ENCODE data around the gene PTPRD. TPM values are rescaled to one million over a fixed set of nuclear protein-coding genes. Genes with fewer than 3 reads are reported as not detected.

PTPRD gene
- total RNA-seq, 1 experiment from 2014 or later: 70.1 TPM

- H3K36me3 Mint-ChIP-seq (ENCODE audit: insufficient read depth, unreplicated experiment): no peaks in the 10 kb centered on the region
- H3K27ac Mint-ChIP-seq (ENCODE audit: unreplicated experiment): no peak overlapping the region
- TF ChIP-seq CTCF (IDR thresholded peaks at IDR 0.05; ENCODE audit: insufficient read depth in 1 of 2, low read depth in 1 of 2, low read length in 1 of 2, severe bottlenecking in 1 of 2, unreplicated experiment in 1 of 2): no peak
- Histone ChIP-seq H3K4me1 (no peaks in the 10 kb centered on the region), H3K27me3 (replicated peaks; ENCODE audit: control insufficient read depth, insufficient read depth, low read length) (no peaks in the 10 kb centered on the region), H3K4me3 (ENCODE audit: low read depth, low read length) (no peak overlapping the region), H3K9me3 (no peaks in the 10 kb centered on the region), H3K36me3 (ENCODE audit: control insufficient read depth, insufficient read depth, low read length) (no peaks in the 10 kb centered on the region)
- no peaks in the 10 kb centered on the region for H3K27me3 Mint-ChIP-seq (ENCODE audit: insufficient read depth, unreplicated experiment)
- intact Hi-C loops (cut with micrococcal nuclease; ENCODE audit: unreplicated experiment): loop anchor here (5.0 kb wide), 1 partner anchor 1603 kb away; no protein-coding TSS in a partner anchor
- ChIA-PET CTCF (no interaction called here), POLR2A (no interaction called here)
- BruUV-seq (replicated peaks): no TSS peak
- H3K9me3 Mint-ChIP-seq (ENCODE audit: unreplicated experiment): no peaks in the 10 kb centered on the region
- no peaks in the 10 kb centered on the region for H3K4me1 Mint-ChIP-seq (ENCODE audit: low read depth, unreplicated experiment)
- DNase-seq: peak in 1 of 2 experiments; percentile 1
- no peak overlapping the region for H3K4me3 Mint-ChIP-seq (ENCODE audit: unreplicated experiment)
Measured at GRCh38 chr9:9004810-9005209, 1608.0 kb downstream of the PTPRD start.

GRCh38 chr9:9002826-9003583 is 1609.8 kb downstream of the PTPRD start:
- Histone ChIP-seq H3K27me3 (replicated peaks; ENCODE audit: control insufficient read depth, insufficient read depth, low read length) (no peaks in the 10 kb centered on the region), H3K36me3 (ENCODE audit: control insufficient read depth, insufficient read depth, low read length) (no peaks in the 10 kb centered on the region), H3K4me1 (no peaks in the 10 kb centered on the region), H3K9me3 (no peaks in the 10 kb centered on the region), H3K4me3 (ENCODE audit: low read depth, low read length) (no peak overlapping the region)
- no peak overlapping the region for H3K27ac Mint-ChIP-seq (ENCODE audit: unreplicated experiment)
- H3K4me1 Mint-ChIP-seq (ENCODE audit: low read depth, unreplicated experiment): no peaks in the 10 kb centered on the region
- H3K4me3 Mint-ChIP-seq (ENCODE audit: unreplicated experiment): no peak overlapping the region
- BruUV-seq (replicated peaks): no TSS peak
- intact Hi-C loops (cut with micrococcal nuclease; ENCODE audit: unreplicated experiment): loop anchor here (1.0 to 5.0 kb wide), 2 partner anchors 1433 to 1601 kb away; no protein-coding TSS in a partner anchor
- ChIA-PET CTCF (no interaction called here), POLR2A (no interaction called here)
- no peak for TF ChIP-seq CTCF (IDR thresholded peaks at IDR 0.05; ENCODE audit: insufficient read depth in 1 of 2, low read depth in 1 of 2, low read length in 1 of 2, severe bottlenecking in 1 of 2, unreplicated experiment in 1 of 2)
- no peaks in the 10 kb centered on the region for H3K36me3 Mint-ChIP-seq (ENCODE audit: insufficient read depth, unreplicated experiment)
- H3K9me3 Mint-ChIP-seq (ENCODE audit: unreplicated experiment): no peaks in the 10 kb centered on the region
- H3K27me3 Mint-ChIP-seq (ENCODE audit: insufficient read depth, unreplicated experiment): no peaks in the 10 kb centered on the region
- peak in 1 of 2 experiments; percentile 19 for DNase-seq

GRCh38 chr9:8980496-8981013 is 1632.2 kb downstream of the PTPRD start:
- no peak overlapping the region for H3K27ac Mint-ChIP-seq (ENCODE audit: unreplicated experiment)
- CTCF ChIA-PET: no interaction called here
- no peaks in the 10 kb centered on the region for H3K4me1 Mint-ChIP-seq (ENCODE audit: low read depth, unreplicated experiment)
- H3K4me1 ChIP-seq: no peaks in the 10 kb centered on the region
- no peak for DNase-seq
- intact Hi-C loops (cut with micrococcal nuclease; ENCODE audit: unreplicated experiment): no loop called here
- peaks cover 5% of the 10 kb centered on the region for H3K27me3 Mint-ChIP-seq (ENCODE audit: insufficient read depth, unreplicated experiment)
- no peaks in the 10 kb centered on the region for H3K9me3 Mint-ChIP-seq (ENCODE audit: unreplicated experiment)
- H3K36me3 Mint-ChIP-seq (ENCODE audit: insufficient read depth, unreplicated experiment): no peaks in the 10 kb centered on the region
- POLR2A ChIA-PET: no interaction called here
- no peaks in the 10 kb centered on the region for H3K36me3 ChIP-seq (ENCODE audit: control insufficient read depth, insufficient read depth, low read length)
- H3K4me3 Mint-ChIP-seq (ENCODE audit: unreplicated experiment): no peak overlapping the region
- H3K27me3 ChIP-seq (replicated peaks; ENCODE audit: control insufficient read depth, insufficient read depth, low read length): no peaks in the 10 kb centered on the region
- H3K4me3 ChIP-seq (ENCODE audit: low read depth, low read length): no peak overlapping the region
- BruUV-seq (replicated peaks): no TSS peak
- TF ChIP-seq CTCF (IDR thresholded peaks at IDR 0.05; ENCODE audit: insufficient read depth in 1 of 2, low read depth in 1 of 2, low read length in 1 of 2, severe bottlenecking in 1 of 2, unreplicated experiment in 1 of 2): no peak
- H3K9me3 ChIP-seq: no peaks in the 10 kb centered on the region
